Ovary (tissue), 3 donors: ENCODE measurements around the gene SGMS2.

Experiments
- CTCF ChIP-seq, 3 donors: fragments of 450-650 bp in 2 of 3; fragments of 200-600 bp in 1 of 3; IDR thresholded peaks; one replicate each; pipeline versions ENCODE4 v1.5.1 to v1.8.0; 2016 to 2022; ENCODE audit warnings: antibody characterized with exemption in 3 of 3, mild to moderate bottlenecking in 1 of 3
- EP300 ChIP-seq: sonication (generic); formaldehyde crosslinking; IDR thresholded peaks from one replicate; pipeline ENCODE4 v1.6.1; 2017; ENCODE audit warnings: antibody characterized with exemption
- POLR2A ChIP-seq: fragments of 450-650 bp; IDR thresholded peaks from one replicate; pipeline ENCODE4 v1.6.1; 2017; ENCODE audit warnings: antibody characterized with exemption, mild to moderate bottlenecking, moderate library complexity
- donor health status: DM: no; HTN: no; CAD: no.

- TF ChIP-seq CTCF (IDR thresholded peaks at IDR 0.05) (no peak), POLR2A (no peak), EP300 (no peak)
Measured at GRCh38 chr4:107855723-107856122, 31.0 kb downstream of the SGMS2 start.
